T-helper 1 cell (primary cell): ENCODE measurements around the gene MELK.

Source experiments
- DNase-seq, 5 donors: peaks; one replicate each; pipeline ENCODE4 v3.0.0-alpha.2; 2012 to 2020

MELK gene

GRCh38 chr9:36676091-36676490 is 103.4 kb downstream of the MELK start:
- no peak for DNase-seq

GRCh38 chr9:36676778-36677485 is 104.2 kb downstream of the MELK start:
- DNase-seq = peak in 1 of 5 donors; percentile 33

DNA sequence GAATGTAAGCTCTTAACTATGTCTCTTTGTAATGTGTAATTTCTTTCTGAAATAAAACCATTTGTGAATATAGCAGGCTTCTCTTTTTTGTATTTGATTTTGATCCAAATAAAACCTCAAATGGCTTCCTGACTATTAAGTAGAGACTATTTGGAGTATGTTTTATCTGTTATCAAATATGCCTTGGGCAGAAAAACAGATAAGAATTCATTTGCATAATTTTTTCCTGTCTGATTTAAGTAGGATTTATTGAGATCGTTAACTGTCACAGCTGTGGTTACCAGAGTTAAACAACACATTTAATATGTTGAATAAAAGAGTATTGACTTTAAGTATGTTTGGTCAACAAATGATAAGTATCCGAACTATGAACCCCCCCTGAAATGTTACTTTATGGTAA is 104.9 kb downstream of the MELK start:
- DNase-seq = no peak

GRCh38 chr9:36679710-36680109 is 107.0 kb downstream of the MELK start:
- no peak for DNase-seq

DNA sequence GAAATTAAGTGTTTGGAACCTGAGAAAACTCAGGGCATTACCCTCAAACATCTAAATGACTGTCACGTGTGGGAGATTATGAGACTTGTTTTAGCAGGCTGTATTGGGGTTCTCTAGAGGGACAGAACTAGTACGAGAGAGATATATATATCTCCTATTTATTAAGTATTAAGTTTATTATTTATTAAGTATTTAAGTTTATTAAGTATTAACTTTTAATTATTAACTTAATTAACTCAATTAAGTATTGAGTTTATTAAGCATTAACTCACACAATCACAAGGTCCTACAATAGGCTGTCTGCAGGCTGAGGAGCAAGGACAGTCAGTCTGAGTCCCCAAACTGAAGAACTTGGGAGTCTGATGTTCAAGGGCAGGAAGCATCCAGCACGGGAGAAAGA is 113.8 kb downstream of the MELK start:
- DNase-seq = no peak

- no peak for DNase-seq
Observed at GRCh38 chr9:36690412-36691168, 117.9 kb downstream of the MELK start.

DNA sequence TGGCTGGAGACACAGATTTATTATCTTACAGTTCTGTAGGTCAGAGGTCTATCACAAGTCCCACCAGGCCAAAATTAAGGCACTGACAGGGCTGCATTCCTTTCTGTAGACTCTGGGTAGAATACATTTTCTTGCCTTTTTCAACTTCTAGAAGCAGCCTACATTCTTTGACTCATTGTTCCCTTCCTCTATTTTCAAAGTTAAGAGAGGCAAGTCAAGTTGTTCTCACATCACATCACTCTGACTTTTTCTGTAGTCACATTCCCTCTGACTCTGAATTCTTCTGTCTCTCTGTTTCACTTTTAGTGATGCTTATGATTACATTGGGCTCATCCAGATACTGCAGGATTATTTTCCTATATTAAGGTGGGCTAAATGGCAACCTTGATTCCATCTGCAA is 119.0 kb downstream of the MELK start:
- DNase-seq = no peak

GRCh38 chr9:36698984-36699383 is 126.3 kb downstream of the MELK start:
- no peak for DNase-seq

DNA sequence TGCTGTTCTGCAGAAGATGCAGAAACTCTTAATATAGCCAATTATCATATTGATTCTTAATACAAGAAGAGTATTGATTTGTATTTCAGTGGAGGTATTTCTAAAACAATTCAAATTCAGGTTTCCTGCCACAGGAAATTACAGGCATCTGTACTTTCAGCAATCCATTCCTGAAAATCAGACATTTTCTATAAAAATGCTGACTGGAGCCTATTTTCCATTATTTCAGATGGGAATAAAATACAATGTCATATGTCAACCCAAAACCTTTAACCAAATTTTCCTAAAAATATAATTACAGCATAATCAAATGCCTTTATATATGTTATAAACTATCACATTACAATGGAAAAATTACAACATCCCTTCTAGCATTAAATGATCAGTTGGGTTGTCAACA is 131.5 kb downstream of the MELK start:
- DNase-seq = no peak

DNA sequence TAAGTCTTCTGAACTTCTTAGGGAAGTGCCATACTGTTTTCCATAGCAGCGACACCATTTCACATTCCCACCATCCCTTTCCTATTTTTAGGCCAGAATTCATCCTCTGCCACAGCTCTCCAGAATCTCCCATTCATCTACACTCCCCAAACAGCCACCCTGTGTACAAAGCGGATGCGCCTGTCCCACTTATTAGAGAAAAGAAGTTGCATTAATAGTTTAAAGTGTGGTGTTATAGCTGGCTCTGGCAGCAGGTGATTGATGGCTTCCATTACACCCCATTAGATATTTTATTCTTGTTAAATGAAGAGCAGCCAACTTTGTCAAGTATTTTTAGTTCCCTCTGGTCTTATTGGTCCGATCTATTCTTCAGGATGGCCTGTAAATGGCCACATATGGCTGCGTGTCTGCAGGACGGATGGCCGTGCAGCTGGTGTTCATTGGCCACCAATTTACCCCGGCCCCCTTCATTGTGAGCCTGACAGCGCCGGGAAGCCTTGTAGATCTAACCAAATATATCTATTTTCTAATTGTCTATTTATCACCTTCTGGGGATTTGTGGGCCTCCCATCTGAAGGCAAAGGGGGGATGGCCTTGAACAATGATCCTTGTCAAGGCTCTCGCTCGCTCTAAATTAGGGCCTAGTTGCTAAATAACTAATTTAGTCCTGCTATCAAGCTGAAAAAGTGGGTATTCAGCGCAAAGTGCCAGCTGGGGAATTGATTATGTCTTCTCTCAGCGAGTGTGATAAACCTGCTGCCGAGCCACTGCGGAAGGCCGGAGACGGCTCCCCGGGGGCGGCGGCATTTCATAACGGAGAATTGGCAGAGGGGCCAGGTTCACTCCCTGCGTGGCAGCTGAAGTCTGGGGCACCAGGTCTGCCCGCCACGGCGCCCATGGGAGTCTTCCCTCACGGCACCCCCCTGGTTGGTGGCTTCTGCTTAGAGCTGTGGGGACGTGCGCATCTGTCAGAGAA is 141.1 kb downstream of the MELK start:
- no peak for DNase-seq

DNA sequence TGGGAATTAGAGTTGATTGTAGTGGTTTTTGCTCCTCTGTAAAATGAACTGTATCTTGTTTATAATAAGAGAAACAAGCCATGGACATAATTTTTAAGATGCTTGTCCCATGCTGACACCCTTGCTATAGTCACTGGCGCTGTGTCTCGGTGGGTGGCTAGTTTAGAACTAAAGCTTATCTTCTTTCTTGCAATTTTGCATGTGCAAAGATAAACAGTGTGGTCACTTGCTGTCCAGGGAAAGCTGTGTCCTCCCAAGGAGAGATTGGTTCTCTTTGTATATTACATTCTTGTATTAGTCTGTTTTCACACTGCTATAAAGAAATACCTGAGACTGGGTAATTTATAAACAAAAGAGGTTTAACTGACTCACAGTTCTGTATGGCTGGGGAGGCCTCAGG is 143.8 kb downstream of the MELK start:
- DNase-seq = no peak

DNA sequence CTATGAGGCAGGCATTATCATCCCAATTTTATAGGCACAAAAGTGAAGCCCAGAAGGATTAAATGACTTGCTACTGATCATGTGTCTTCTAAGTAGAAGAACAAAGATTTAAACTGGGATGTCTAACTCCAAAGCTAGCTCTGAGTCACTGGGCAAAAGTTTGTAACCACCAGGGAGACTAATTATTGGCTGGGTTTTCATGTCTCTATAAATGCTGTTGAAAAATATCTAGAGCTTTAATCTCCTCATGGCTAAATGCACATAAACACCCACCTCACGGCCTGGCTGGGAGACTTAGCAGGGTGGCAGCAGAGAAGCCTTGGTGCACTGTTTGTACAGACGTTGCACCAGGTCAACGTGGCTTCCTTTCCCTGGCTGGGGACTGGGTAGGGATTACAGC is 144.6 kb downstream of the MELK start:
- no peak for DNase-seq

- DNase-seq = no peak
Observed at GRCh38 chr9:36718612-36719011, 145.9 kb downstream of the MELK start.

GRCh38 chr9:36720043-36720442 is 147.3 kb downstream of the MELK start:
- DNase-seq = no peak

DNA sequence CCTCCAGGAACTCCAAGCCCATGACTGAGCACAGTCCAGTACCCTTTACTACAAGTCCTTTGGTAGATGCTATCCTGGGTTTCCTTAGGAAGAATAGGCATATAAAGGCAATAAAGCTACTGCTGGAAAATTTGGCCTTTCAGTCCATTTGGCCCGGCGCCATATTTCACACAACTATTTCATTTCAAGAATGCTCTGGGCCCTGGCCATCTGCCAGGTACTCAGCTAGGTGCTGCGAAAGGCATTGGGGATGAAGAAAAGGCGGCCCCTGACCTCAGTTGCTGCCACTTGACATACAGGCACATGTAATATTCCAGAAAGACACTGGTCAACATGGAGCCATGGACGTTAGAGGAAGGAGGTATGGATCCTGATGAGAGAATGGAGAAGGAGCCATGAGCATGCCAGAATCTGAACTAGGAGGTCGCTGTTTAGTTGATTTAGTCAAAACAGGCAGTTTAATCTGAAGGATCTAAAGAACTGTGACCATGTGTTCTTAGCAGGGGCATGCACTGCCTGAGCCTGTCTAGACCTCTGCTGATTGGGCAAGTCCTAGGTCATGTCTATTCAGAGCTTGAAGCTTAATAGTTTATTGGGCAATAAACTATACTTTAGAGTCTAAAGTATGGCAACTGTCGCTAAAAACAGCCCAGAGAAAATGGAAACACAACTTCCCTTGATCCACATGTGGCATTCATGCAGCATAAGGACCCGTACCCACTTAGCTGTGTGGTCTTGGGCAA is 149.3 kb downstream of the MELK start:
- DNase-seq = no peak

DNA sequence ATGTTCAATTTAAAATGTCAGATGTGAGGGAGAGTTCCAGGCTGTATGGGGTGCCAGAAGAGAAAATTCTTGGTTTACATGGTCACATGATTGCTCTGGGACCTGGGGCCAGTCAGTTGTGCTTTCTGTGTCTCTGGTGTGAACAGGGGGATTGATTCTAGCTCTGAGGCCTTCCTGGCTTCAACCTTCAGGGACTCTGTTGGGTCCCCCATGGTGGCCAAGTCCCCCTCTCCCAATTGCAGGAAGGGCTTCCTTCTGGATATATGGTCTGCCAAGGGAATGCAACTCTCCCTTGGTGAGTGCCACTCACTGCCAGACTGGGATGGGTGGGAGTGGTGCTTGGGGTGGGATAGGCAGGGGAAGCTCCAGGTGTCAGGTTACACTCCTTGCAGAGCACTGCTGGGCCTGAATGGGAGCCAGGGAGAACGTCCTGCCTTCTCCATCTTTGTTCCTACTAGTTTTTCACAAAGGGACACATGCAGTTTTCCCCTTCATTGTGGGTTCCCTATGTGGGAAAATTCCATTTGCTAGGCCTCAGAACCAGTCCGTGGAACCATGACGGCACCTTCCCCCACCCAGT is 153.2 kb downstream of the MELK start:
- no peak for DNase-seq
